ENCODE measurements around the gene SUCLG2.

DNA sequence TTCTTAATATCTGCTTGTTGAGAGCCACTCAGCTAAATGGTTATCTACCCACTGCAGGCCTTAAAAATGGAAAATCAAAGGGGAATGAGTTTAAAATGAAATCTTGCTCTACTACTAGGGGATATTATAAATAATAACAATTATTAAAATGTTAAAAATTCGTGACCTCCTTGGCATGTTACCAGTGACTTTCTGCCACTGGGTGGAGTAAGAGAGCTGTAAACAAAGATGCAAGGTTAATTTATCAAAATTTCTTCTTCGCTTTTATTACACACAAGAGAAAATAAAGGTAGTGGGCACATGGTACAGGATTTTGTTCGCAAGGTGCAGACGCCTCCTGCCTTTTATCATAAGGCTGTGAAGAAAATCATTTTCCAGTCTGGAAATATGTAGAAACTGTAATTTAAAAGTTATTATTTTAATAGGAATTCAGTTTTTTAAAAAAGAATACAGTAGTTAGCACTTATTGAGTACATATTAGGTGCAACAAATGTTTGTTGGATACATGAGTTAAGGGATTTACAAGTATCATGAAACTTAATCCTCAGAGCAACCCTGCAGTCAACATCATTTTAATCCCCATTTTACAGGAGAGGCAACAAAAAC is 272.6 kb downstream of the SUCLG2 start:
- no peak for TF ChIP-seq POLR2A (IDR thresholded peaks at IDR 0.05; ENCODE audit: low read depth, low read length)
- TF ChIP-seq CTCF (IDR thresholded peaks at IDR 0.05 in 2 of 3, conservative IDR thresholded peaks at IDR 0.05 in 1 of 3; ENCODE audit: control insufficient read depth in 2 of 3, extremely low read depth in 1 of 3, insufficient read depth in 1 of 3, low read depth in 3 of 3, low read length in 3 of 3): peak; percentile 59 to 64 (median 64)
- no peak for TF ChIP-seq RBBP5 (conservative IDR thresholded peaks at IDR 0.05)
- no peak for TF ChIP-seq EZH2 (IDR thresholded peaks at IDR 0.05; ENCODE audit: borderline replicate concordance, control insufficient read depth, low read depth, low read length)
- TF ChIP-seq REST (IDR thresholded peaks at IDR 0.05; ENCODE audit: low read depth, low read length): no peak
